Left lung (tissue), 10 donors: ENCODE measurements around the gene TRIM13. TPM values are rescaled to one million over a fixed set of nuclear protein-coding genes. Genes with fewer than 3 reads are reported as not detected.
A peak's percentile ranks its signal among the peaks of the same experiment; 100 is the strongest.
"Not testable (repeated sequence)": the region's sequence is repeated elsewhere in the genome, so short reads cannot be mapped to it uniquely, and the experiment has no call there.

Experiments used
- ATAC-seq: fragments of 200-7000 bp; cut with Tn5 transposase; one replicate; pipeline ENCODE4 v1.9.1; 2020; ENCODE audit warnings: moderate library complexity
- DNase-seq, 4 donors: peaks; one replicate each; pipeline ENCODE4 v3.0.0-alpha.2; 2013 to 2020
- H3K27ac ChIP-seq, 2 donors: fragments of 200-600 bp; sonication (generic) in 1 of 2; one replicate each; pipeline versions ENCODE4 v1.5.0 to v1.8.0; 2020 to 2021
- H3K27me3 ChIP-seq, 2 donors: fragments of 200-600 bp; sonication (generic) in 1 of 2; one replicate each; pipeline versions ENCODE4 v1.5.0 to v1.8.0; 2020 to 2021
- H3K36me3 ChIP-seq, 2 donors: fragments of 200-600 bp; sonication (generic) in 1 of 2; one replicate each; pipeline versions ENCODE4 v1.5.0 to v1.8.0; 2020 to 2021
- H3K4me1 ChIP-seq, 2 donors: fragments of 200-600 bp; one replicate each; pipeline ENCODE4 v1.8.0; 2021
- H3K4me3 ChIP-seq, 2 donors: fragments of 200-600 bp; sonication (generic) in 1 of 2; one replicate each; pipeline versions ENCODE4 v1.5.0 to v1.8.0; 2020 to 2021; ENCODE audit warnings: mild to moderate bottlenecking in 1 of 2
- H3K9me3 ChIP-seq, 2 donors: fragments of 200-600 bp; sonication (generic) in 1 of 2; one replicate each; pipeline versions ENCODE4 v1.5.0 to v1.8.0; 2020 to 2021
- intact Hi-C, 2 donors: fragments of 100-400 bp; cut with DNase I; formaldehyde crosslinking; loops; one replicate each; pipeline versions ENCODE4 v1.11.2 to v1.14.2; 2022
- polyA plus RNA-seq, 6 donors: library from polyadenylated mRNA; unstranded; fragments of 120-200 nt; gene quantifications; one replicate each; pipeline ENCODE4 v1.2.1, GENCODE V29; 2013; ENCODE audit not compliant: insufficient read length in 6 of 6
- total RNA-seq, 2 donors: library from RNA; stranded (reverse); fragmentation: NEBNext Ultra II Directional; extraction: Animal tissue kit (Norgen Biotek cat#: 25700); gene quantifications; one replicate each; pipeline ENCODE4 v1.2.1, GENCODE V29; 2021
- TF ChIP-seq, protein P1 (sequence below), 2 donors: fragments of 200-600 bp; sonication (generic) in 1 of 2; IDR thresholded peaks; one replicate each; pipeline versions ENCODE4 v1.5.0 to v1.8.0; 2021; ENCODE audit warnings: antibody characterized with exemption in 2 of 2
- donor health status: DM: no; HTN: yes; CAD: no.
- donor health status: DM: no; HTN: no; CAD: no.

Gene TRIM13
- total and polyA plus RNA-seq, 8 donors: 30.5 to 55.6 (median 49.4) TPM

DNA sequence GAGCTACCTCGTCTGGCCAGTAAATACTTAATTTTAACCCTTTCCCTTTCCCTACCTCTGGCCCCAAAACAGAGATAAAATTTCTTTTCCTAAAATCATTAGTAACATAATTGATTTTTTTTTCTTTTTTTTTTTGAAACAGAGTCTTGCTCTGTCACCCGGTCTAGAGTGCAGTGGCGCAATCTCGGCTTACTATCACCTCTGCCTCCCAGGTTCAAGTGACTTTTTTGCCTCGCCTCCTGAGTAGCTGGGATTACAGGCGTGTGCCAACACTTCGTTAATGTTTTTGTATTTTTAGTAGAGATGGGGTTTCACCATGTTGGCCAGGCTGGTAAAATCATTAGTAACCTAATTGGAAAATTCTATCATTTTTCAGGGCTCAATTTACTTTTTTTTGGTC is 10.4 kb upstream of the TRIM13 start:
- Histone ChIP-seq H3K27me3 (no peaks in the 10 kb centered on the region), H3K36me3 (peaks cover 0 to 36% of the 10 kb centered on the region in 2 donors), H3K27ac (no peak overlapping the region), H3K4me1 (no peaks in the 10 kb centered on the region), H3K4me3 (no peak overlapping the region), H3K9me3 (no peaks in the 10 kb centered on the region)
- TF ChIP-seq, protein P1, sequence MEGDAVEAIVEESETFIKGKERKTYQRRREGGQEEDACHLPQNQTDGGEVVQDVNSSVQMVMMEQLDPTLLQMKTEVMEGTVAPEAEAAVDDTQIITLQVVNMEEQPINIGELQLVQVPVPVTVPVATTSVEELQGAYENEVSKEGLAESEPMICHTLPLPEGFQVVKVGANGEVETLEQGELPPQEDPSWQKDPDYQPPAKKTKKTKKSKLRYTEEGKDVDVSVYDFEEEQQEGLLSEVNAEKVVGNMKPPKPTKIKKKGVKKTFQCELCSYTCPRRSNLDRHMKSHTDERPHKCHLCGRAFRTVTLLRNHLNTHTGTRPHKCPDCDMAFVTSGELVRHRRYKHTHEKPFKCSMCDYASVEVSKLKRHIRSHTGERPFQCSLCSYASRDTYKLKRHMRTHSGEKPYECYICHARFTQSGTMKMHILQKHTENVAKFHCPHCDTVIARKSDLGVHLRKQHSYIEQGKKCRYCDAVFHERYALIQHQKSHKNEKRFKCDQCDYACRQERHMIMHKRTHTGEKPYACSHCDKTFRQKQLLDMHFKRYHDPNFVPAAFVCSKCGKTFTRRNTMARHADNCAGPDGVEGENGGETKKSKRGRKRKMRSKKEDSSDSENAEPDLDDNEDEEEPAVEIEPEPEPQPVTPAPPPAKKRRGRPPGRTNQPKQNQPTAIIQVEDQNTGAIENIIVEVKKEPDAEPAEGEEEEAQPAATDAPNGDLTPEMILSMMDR (IDR thresholded peaks at IDR 0.05): no peak
- DNase-seq: no peak
- no peak for ATAC-seq
- intact Hi-C loops: no loop called here

DNA sequence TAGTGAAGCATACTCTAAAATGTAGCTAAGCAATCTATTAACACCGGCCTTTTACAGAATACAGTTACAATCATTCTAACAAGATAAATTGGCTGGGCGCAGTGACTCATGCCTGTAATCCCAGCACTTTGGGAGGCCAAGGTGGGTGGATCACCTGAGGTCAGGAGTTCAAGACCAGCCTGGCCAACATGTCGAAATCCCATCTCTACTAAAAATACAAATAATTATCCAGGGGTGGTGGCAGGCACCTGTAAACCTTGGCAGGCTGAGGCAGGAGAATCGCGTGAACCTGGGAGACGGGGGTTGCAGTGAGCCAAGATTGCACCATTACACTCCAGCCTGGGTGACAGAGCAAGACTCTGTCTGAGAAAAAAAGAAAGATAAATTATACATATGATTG is 6.2 kb upstream of the TRIM13 start:
- DNase-seq, H3K9me3 ChIP-seq, ATAC-seq, H3K27ac ChIP-seq, H3K27me3 ChIP-seq, H3K4me3 ChIP-seq, H3K4me1 ChIP-seq, intact Hi-C loops: not testable (repeated sequence)
- H3K36me3 ChIP-seq: peaks cover 0 to 30% of the 10 kb centered on the region in 2 donors

DNA sequence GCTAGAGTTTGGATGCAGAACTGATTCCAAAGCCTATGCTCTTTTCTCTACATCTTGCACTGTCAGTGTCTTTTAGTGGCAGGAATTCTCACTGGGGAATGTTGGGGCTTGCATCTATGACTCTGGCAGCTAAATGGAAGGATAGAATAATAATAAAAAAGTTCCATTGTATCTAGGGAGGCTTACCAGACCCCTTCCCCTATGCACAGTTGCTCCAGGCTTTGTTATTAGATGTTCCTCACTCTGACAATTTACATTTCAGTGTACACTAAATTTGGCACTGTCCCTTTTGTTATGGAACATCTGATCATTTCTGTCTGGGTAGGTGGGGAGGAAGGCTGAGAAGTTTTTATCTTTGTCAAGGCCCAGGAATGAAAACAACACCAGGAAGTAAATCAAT is 3.7 kb upstream of the TRIM13 start:
- ATAC-seq: no peak
- peaks cover 0 to 11% of the 10 kb centered on the region in 2 donors for H3K4me1 ChIP-seq

DNA sequence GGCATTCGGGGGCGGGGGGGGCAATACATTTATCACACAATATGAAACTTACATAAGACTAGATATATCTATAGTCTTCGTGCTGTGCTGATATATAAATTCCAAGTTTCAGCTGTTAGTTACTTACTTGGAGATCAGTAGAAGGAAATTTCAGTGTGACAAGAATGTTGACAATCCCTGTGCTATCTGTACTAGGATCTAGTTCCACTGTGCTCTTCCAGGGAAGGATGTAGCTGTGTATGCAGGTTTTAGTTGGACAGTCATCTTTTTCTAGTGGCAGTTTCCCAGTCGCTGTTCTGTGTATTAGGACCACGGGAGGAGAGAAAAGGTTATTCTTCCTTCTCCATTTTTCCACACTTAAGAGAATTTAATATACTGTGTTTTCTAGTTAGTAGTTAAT is 3.2 kb upstream of the TRIM13 start:
- no peaks in the 10 kb centered on the region for H3K9me3 ChIP-seq
- intact Hi-C loops: no loop called here
- H3K27ac ChIP-seq: no peak overlapping the region
- peaks cover 3 to 16% of the 10 kb centered on the region in 2 donors for H3K4me1 ChIP-seq
- DNase-seq (no peak), ATAC-seq (no peak)
- TF ChIP-seq, protein P1 (IDR thresholded peaks at IDR 0.05): no peak
- H3K36me3 ChIP-seq: peaks cover 0 to 14% of the 10 kb centered on the region in 2 donors
- H3K27me3 ChIP-seq: no peaks in the 10 kb centered on the region
- no peak overlapping the region for H3K4me3 ChIP-seq

More for the DNA sequence above, 3.7 kb upstream of the TRIM13 start:
- H3K36me3 ChIP-seq: peaks cover 0 to 18% of the 10 kb centered on the region in 2 donors
- H3K27me3 ChIP-seq: no peaks in the 10 kb centered on the region
- no peak overlapping the region for H3K4me3 ChIP-seq
- H3K27ac ChIP-seq: no peak overlapping the region
- intact Hi-C loops: no loop called here
- no peak for DNase-seq
- TF ChIP-seq, protein P1 (IDR thresholded peaks at IDR 0.05): no peak
- H3K9me3 ChIP-seq: no peaks in the 10 kb centered on the region

DNA sequence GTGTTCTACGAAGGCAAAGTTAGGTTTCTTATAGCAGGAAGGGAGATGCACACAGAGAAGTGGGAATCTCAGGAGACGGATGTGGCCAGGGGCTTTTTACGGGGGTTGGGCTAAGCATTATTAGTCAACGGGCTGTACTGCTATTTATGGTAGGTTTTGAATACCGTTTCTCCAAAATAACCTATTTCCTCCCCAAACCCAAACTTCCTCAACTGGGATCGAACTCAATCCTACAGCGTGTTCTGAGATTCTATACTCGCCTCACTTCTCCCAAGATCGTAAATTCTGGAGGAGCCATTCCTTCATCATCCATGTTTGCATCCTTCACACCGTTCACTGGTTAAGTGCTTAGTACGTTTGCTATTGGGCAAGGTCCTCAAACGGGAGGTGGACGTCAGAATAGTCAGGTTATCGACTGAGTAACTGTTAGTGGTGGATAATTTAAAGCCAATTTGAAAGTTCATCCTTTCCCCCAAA is 1.2 kb upstream of the TRIM13 start:
- H3K27ac ChIP-seq: peak overlapping the region; percentile 95 to 99
- intact Hi-C loops: loop anchor here in 1 of 2 donors (5.0 kb wide), 1 partner anchor 87 kb away; no protein-coding TSS in a partner anchor
- H3K36me3 ChIP-seq: peaks cover 0 to 25% of the 10 kb centered on the region in 2 donors
- no peaks in the 10 kb centered on the region for H3K9me3 ChIP-seq
- H3K4me3 ChIP-seq: peak overlapping the region; percentile 71 to 76
- H3K27me3 ChIP-seq: no peaks in the 10 kb centered on the region
- peaks cover 18 to 36% of the 10 kb centered on the region in 2 donors for H3K4me1 ChIP-seq
- DNase-seq: peak in 1 of 4 donors; percentile 39
- TF ChIP-seq, protein P1 (IDR thresholded peaks at IDR 0.05): no peak
- no peak for ATAC-seq
